NCI-H526 treated with DMSO at 0.1 percent for 48 hours (cell line): ENCODE results near the gene UGT8.
"Not testable (repeated sequence)": the region's sequence is repeated elsewhere in the genome, so short reads cannot be mapped to it uniquely, and the experiment has no call there.

Experiments used
- DNase-seq: peaks from one replicate; lab custom pipeline; 2025; lab: John Stamatoyannopoulos, UW

The UGT8 gene

DNA sequence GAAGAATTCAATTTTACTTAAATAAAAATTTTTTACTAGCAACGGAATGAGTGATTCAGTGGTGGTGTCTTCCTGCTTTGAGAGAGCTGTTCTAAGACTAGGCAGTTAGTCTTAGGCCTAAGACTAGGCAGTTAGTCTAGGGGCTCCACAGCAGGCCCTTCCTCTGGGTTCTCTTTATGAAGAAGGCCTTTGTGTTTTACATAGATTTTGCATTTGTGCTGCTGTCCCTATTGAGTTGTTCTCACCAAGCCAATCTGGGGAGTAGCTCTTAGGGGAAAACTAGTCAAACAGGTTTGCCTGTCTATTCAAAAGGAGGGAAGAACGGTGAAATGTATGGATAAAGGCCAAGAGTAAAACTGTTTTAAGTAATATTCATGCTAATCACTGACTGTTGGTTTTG lies 7.6 kb downstream of the UGT8 start:
- peak; percentile 99 for DNase-seq

DNA sequence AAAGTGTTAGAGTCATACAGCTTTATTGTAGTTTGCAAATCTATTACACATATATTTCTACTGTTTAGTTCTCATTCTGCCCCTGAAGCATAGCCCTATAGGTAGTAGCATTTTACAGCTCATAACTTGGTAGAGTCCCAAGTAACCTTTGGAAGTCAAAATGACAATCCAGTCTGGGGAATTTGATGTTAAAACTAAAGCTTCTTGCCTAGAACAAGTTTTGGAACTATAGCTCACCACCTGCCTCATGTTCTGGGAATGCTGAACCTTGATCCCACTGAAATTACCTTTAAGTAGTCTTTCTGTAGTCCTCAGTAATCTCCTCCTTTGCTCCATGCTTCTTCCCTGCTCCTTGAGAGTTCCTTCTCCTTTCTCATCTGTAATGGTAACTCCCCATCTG lies 8.4 kb downstream of the UGT8 start:
- no peak for DNase-seq

DNA sequence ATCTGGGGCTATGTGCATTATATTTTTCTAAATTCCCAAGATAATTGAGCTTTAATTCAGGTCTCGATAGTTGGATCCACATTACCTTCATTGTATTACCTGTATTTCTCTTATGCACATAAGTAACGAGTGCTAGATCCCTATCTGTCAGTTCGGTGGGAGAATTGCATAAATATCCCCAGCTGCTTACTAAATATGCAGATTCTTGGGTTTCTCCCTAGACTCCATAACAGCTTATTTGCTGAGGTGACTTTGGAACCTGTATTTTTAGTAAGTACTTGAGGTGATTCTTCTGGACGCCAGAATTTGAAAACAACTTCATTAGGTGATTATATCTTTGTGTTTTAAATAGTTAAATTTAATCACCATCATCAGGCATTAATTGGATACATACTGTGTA lies 15.0 kb downstream of the UGT8 start:
- peak; percentile 94 for DNase-seq

DNA sequence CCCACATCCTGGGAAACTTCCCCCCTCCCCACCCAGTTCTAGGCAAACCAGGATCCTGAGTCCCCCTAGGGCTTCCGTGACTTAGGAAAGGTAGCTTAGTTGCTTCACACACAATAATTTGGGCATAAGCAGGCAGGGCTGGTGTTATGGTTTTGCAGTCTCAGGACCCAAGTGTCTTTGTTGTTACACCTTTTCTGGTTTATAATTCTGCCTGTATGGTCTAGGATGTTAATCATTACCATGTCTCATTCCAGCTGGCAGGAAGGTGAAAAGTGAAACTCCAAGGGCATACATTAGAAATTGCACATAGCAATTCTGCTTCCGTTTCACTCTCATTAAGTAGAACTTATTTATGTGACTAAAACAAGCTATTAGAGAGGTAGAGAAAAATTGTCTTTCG lies 16.8 kb downstream of the UGT8 start:
- DNase-seq, result peak; percentile 28

DNA sequence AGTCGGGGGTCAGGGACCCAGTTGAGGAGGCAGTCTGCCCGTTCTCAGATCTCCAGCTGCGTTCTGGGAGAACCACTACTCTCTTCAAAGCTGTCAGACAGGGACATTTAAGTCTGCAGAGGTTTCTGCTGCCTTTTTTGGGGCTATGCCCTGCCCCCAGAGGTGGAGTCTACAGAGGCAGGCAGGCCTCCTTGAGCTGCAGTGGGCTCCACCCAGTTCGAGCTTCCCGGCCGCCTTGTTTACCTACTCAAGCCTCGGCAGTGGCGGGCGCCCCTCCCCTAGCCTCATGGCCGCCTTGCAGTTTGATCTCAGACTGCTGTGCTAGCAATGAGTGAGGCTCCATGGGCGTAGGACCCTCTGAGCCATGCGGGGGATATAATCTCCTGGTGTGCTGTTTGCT lies 17.4 kb downstream of the UGT8 start:
- DNase-seq, result peak; percentile 38

DNA sequence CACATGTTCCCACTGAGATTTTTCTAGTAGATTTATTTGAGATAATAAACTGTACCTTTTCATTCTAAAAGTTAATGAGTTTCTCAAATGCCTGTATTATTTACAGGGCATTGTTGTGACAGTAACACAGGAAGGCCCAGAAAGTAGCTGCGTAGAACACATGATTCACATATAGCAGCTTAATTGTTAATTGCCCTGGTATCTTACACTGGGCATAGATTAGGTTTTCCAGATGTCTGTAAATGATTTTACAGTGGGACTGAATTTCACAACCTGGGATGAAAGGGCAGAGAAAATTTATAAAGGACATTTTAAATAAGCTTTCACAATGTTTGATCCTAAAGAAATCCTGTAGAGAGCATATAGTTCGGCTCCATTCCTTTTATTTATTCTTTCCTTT lies 27.6 kb downstream of the UGT8 start:
- no peak for DNase-seq

DNA sequence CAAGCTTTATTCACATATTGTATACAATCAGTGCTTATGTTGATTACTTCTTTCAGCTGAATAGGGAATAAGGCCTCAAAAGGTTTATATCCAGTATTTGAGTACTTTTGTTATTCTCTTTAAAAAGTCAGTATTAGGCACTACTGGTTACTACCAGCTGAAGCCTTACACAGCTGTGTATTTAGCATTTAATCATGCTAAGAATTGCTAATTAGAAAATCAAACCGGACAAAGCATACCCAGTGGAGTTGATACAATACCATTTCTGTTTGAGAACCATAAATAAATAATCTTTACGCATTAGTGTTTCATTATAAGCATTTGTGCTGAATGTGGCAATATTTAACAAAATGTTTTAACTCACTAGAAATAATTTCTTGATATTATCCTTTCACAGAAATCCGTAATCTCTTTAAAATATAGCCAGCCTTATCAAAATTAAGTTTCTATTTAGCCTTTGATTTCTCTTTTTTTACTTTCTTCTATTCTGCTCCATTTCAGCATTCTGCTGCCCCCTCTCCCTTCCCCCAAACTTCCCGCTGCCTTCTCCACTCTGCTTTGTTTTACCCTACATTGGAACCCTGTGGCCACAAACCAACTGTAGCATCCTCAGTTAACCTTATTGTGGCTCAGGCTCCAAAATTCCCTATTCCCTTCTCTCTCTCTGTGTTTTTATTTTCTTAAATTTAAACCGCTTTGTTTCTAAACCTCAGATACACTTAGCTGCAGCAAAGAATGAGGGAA lies 37.8 kb downstream of the UGT8 start:
- DNase-seq, result no peak

DNA sequence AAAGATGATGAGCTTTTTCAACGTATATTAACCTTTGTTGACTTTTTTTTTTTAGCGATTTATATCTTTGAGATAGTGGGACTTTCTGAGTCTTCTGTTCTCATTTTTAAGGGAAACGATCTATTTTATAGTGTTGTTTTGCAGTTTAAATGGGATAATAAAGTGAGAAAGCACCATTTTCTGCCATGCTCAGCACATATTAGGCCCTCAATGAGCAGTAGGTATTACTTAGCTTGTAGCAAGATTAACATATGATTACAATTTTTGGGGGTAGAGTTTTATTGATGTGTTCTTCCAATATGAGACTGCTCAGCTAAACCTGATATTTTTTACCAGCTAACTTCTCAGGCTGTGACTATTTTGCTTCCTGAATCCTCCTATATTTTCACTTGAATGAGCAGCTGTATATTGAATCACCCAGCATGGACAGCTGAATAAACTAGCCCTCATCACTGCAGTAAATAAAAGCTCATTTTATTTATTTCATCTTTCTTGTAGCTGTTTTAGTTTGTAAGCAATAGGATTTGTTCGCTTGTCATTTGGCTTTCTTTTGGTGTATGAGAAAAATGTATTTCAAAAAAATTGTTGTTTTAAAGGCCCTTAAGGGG lies 43.7 kb downstream of the UGT8 start:
- no peak for DNase-seq

DNA sequence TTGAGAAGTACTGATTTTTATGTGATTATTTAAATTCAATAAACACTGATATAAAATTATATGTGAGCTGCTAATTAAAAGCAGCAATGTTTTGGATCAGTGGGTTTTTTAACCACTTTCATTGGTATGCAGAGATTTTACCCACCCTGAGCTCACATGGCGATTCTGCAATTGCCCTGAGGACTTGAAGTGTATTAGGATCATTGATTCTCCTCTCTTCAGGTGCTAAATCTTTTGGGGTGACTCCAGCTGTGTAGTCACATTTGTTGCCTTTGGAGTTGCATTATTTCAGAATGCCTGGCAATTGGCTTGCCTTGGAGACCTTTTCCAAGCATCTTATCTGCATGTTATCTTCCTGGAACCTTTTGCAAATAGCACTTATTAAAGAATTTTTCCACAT lies 51.3 kb downstream of the UGT8 start:
- DNase-seq, result no peak

DNA sequence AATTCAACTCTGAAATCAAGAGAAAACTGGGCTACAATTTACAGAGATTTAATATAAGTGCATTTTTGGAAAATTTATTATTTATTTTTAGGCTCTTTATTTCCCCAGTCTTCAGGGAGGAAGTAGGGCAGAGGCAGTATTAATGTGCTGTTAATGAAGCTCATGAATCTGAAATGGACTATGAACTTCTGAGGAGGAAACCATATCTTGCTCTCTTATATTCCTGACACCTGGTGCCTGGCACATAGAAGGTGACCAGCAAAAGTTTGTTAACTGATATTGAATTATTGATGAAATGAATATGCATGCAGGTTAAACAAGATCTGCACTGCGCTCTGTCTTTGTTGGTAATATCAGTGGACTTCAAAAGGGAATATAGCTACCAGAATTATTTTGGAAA lies 55.1 kb downstream of the UGT8 start:
- no peak for DNase-seq

DNA sequence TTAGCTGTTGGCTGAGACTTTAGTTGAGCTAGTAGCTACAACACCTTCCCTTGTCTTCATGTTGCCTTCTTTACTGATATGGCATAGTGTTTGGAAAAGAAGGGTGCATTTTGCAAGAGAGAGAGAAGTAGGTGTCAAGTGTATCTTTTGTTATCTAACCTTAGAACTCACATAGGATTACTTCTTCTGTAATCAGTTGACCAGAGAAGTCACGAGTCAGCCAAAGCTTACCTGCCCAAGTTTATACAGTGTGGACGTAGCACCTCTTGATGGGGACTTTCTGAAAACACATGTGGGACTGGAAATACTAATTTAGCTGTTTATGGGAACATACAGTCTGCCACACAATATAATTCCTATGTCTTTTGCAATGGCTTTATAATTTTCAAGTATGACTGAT lies 56.0 kb downstream of the UGT8 start:
- DNase-seq, result no peak

DNA sequence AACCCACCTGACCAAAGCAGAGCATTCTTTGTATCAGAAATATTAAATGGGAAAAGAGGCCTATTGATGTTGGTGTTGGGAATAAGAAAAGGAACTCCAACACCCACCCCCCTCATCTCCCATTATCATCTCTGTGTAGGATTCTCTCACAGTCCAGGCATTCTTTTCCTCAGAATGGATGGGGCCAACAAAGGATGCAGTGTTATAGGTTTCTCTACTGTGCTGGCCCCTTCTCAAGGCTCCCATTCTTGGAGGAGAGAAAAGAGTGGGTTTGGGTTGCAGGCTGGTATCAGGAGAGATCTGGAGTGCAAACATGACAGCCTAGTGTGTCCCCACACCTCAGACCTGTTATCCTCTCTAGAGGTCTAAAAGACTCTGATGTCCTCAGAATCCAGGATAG lies 59.6 kb downstream of the UGT8 start:
- DNase-seq, result no peak

DNA sequence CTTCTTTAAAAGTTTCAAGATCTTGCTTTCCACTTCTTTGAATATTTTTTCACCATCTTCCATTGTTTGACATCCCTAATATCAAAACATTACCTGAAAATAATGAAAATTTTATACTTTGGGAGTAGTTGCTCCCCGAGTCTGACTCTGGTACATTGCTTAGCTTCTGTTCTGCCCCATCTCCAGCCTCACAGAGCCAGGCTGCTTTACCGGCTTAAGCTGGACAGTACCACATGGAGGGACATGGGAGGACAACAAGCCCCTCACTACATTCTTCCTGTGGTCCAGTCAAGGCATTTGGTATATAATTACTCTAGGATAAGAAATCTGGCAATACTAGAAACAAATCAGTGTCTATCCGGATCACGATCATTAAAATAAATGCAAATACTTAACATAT lies 60.2 kb downstream of the UGT8 start:
- DNase-seq, result no peak

DNA sequence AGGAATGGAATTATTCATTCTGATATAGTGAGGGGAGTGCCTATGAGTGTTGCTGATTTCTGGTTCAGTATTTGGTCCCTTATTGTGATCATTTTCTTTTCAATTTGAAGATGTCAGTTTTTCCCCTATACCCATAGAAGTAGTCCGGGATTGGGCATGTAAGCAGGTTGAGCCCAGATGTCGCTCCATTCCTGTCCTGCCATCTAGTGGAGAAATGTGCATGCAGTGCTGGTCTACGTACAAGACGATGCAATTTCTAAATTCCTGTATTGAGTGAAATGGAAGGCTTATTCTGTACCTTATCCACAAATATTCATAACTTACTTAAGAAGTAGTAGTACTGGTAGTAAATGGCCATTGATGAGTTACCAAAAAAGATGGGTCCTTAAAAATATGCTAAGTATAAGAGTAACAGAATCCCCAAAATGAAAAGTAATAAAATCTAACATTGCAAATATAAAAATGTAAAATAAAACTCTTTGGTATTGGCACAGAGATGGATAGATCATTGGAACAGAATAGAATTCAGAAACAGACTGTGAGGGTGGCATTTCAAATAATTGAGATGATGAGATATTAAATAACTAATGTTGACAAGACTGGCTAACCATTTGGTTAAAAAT lies 60.9 kb downstream of the UGT8 start:
- DNase-seq, result peak; percentile 74

DNA sequence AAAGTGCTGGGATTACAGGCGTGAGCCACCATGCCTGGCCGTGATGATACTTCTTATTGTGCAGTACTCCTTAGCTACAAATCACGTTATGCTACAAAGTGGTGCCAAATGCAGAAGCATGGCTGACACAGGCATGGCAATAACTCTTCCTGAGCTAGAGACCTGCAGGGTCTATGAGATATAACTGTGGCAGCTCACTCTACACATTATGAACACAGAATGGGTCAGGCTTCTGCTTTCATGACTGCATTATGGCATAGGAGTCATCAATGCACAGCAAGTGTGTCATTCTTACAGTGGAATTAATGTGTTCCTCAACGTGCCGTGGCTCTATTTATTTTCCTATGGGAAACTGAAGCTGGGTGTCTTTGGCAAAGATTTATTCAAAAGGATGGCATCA lies 64.5 kb downstream of the UGT8 start:
- DNase-seq, result no peak

DNA sequence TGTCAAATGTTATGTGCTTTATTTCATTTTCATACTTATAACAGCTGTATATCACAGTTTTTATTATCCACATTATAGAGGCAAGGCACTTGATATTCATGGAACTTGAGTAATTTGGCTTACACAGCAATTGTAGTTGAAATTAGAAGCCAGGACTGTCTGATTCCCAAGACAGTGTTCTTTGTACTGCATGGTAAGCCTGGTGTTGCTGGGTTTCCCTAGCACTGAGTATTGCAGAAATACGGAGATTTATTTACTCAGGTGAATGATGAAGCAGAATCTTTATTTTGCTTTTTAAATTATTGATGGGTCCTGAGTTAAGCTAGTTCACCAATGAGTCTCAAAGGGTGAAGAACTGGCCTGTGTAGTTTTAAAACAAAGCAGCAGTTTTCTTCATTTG lies 70.0 kb downstream of the UGT8 start:
- no peak for DNase-seq

DNA sequence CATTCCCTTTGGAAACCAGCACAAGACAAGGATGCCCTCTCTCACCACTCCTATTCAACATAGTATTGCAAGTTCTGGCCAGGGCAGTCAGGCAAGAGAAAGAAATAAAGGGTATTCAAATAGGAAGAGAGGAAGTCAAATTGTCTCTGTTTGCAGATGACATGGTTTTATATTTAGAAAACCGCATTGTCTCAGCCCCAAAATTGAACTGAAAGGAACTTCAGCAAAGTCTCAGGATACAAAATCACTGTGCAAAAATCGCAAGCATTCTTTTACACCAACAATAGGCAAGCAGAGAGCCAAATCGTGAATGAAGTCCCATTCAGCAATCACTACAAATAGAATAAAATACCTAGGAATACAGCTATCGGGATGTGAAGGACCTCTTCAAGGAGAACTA lies 72.1 kb downstream of the UGT8 start:
- DNase-seq, result not testable (repeated sequence)

DNA sequence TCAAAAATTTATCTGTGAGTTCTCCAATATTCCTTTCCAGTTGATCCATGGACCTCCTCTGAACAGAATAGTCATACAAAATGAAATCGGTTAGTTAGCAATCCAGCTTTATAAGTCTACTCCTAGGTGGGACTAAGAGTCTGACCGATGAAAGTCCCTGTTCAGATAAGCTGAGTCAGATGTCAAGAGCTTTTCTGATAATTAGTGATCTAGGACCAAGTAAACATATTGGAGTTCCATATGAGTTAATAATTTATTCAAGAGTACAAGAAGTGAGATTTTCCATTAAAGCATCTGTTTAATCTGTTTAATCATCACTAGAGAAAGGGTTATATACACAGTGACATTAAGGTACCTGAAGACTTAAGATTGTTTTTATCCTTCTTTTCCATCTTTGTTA lies 74.7 kb downstream of the UGT8 start:
- no peak for DNase-seq

DNA sequence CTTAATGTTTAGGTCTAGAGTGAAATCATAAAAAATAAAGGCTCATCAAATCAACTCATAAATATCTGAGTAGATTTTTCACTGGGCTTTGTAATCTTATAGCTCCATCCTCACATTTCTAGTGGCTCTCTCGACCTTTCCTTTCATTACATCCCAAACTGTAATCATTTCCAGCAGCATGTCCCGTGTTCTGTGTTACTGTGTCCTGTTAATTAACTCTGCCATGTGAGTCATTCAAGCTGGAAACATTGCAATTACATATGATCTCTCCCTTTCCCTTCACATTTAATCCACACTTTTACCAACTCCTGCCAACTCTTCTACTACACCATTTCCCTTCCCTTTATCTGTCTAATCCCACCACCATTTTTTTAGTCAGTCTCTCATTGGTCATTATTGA lies 75.5 kb downstream of the UGT8 start:
- DNase-seq, result no peak

DNA sequence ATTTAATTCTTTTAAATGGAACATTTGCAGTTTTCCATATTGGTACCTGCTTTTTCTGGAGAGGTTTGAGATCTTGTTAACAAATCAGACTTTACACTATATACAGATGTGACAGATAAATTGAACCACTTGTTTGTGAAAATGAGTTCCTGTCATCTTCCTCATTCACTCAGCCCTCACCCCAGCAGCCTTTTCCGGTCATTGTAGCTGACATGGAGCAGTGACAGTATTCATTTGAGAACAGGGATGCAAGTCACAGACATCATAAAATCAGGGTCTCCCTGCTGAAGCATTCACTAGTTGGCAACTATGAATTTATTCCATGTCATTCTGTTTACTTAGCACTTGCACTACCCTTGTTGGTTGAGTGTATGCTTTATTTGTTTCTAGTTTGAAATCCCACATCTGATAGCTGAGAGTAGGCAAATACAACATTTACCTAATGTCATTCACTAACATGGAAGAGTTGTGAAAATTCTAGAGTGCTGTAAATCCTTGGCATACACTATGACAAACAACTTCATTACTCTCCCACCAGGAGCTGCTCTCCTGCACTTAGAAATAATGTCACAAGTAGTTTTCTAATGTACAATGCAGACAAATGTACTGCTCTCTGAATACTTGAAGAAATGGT lies 78.9 kb downstream of the UGT8 start:
- DNase-seq, result peak; percentile 72

DNA sequence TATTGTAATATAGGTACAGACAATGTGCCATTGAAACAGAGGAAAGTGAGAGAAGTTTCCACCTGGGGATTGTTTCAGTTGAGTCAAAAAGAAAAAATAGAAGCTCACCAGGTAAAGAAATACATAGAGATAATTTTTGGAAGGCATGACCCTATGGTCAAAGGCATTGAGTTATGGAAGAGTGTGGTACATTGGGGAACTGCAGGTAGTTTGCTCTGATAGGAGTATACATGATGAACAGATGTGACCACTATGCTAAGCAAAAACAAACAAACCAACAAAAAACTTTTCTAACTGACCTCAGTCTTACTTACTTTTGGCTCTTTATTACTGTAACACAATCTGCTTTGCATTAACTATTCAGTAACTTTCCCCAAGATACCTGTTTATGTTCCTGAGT lies 85.9 kb downstream of the UGT8 start:
- DNase-seq, result no peak

DNA sequence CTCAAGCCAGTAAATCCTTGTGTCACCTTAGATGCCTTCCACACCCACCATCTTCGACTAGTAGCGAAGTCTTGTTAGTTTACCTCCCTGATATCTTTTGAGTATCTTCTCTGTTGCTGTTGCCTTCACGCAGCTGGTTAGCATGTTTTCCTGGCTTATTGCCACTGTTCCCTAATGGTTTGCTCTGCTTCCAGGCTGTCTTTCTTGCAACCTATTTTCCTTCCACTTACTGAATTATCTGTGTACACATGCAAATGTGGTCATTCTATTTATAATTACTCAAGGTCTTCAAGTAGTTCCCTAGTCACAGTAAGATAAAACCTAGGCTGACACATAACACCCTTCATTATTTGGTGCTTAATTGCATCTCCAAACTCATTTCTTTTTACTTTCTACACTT lies 89.5 kb downstream of the UGT8 start:
- no peak for DNase-seq

DNA sequence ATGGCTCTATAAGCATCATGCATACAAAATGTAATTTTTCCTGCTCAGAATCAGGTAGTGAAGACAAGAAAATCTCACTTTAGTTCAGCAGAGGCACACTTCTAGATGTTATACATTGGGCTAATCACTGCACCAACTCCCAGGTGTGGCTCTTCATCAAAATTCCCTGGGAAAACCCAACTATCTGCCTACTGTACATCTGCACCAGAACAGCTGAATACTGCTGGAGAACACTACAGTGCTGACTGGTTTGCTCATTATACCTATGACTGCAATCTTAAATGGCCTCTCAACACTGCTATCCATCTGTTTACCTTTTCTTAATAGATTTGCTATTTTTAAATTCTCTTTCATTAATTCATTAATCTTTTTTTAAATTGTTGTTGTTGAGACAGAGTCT lies 92.0 kb downstream of the UGT8 start:
- DNase-seq, result no peak
